ENCODE data around the gene TLR10. TPM values are rescaled to one million over a fixed set of nuclear protein-coding genes. Genes with fewer than 3 reads are reported as not detected.

Gene TLR10
- total RNA-seq, 1 donor from 2014 or later = not detected

GRCh38 chr4:38723726-38724474 is 58.9 kb downstream of the TLR10 start:
- Histone ChIP-seq H3K4me3 (ENCODE audit: low read depth, low read length) (no peak overlapping the region), H3K36me3 (ENCODE audit: control insufficient read depth, insufficient read depth, low read length) (no peaks in the 10 kb centered on the region), H3K27me3 (ENCODE audit: control insufficient read depth, insufficient read depth, low read length) (no peaks in the 10 kb centered on the region)
- TF ChIP-seq, protein P1, sequence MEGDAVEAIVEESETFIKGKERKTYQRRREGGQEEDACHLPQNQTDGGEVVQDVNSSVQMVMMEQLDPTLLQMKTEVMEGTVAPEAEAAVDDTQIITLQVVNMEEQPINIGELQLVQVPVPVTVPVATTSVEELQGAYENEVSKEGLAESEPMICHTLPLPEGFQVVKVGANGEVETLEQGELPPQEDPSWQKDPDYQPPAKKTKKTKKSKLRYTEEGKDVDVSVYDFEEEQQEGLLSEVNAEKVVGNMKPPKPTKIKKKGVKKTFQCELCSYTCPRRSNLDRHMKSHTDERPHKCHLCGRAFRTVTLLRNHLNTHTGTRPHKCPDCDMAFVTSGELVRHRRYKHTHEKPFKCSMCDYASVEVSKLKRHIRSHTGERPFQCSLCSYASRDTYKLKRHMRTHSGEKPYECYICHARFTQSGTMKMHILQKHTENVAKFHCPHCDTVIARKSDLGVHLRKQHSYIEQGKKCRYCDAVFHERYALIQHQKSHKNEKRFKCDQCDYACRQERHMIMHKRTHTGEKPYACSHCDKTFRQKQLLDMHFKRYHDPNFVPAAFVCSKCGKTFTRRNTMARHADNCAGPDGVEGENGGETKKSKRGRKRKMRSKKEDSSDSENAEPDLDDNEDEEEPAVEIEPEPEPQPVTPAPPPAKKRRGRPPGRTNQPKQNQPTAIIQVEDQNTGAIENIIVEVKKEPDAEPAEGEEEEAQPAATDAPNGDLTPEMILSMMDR (IDR thresholded peaks at IDR 0.05; ENCODE audit: insufficient read depth, low read length, poor library complexity, severe bottlenecking) = no peak
- DNase-seq (ENCODE audit: low read depth) = no peak

DNA sequence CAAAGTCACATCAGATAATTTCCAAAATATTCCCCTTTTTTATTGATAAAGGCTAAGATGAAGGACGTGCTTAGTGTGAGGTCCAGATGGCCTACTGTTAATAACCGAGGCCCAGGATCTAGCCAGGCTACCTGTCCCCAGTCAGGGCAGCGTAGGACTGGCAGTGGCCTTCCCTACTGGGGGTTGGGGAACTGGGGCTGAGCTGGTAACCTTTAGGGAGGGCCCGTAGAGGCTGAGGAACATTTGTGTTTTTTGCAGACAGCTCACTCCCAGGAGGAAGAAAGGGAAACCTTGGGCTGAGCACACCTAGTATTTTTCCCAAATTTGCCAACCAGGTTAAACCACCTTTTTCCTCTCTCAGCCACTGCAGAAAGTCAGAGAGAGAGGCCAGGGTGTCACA is 59.7 kb downstream of the TLR10 start:
- TF ChIP-seq, protein P1 (IDR thresholded peaks at IDR 0.05; ENCODE audit: insufficient read depth, low read length, poor library complexity, severe bottlenecking) = no peak

More for the DNA sequence above, 59.7 kb downstream of the TLR10 start:
- H3K4me3 ChIP-seq (ENCODE audit: low read depth, low read length) = no peak overlapping the region
- H3K27me3 ChIP-seq (ENCODE audit: control insufficient read depth, insufficient read depth, low read length) = no peaks in the 10 kb centered on the region
- no peaks in the 10 kb centered on the region for H3K36me3 ChIP-seq (ENCODE audit: control insufficient read depth, insufficient read depth, low read length)
- DNase-seq (ENCODE audit: low read depth) = no peak

Other genes starting within 250 kb of the TLR10 start
- gene KLF3, start 118.8 kb downstream of the TLR10 start, total RNA-seq = 39.2 and 45.4 TPM in 2 replicates
- gene TLR1, start 21.8 kb upstream of the TLR10 start, total RNA-seq = 0.67 and 0.89 TPM in 2 replicates
- gene TLR6, start 73.8 kb upstream of the TLR10 start, total RNA-seq = 1.1 and 1.3 TPM in 2 replicates
- 39.6 and 53.9 TPM in 2 replicates for gene FAM114A1, start 84.8 kb upstream of the TLR10 start, total RNA-seq
- gene TMEM156, start 249.4 kb upstream of the TLR10 start, total RNA-seq = 2.0 and 5.2 TPM in 2 replicates

Data from kidney epithelial cell (primary cell).